IMR-90 (cell line): ENCODE measurements around the gene CCHCR1.
"Not testable (repeated sequence)": the region's sequence is repeated elsewhere in the genome, so short reads cannot be mapped to it uniquely, and the experiment has no call there.

Experiments used
- BHLHE40 ChIP-seq: fragments of 150-350 bp; IDR thresholded peaks from 2 replicates; pipeline ENCODE4 v1.6.1; 2016; ENCODE audit warnings: mild to moderate bottlenecking, low read depth, low read length
- CTCF ChIP-seq: conservative IDR thresholded peaks from 2 replicates; pipeline ENCODE4 v1.5.1; 2012; ENCODE audit warnings: mild to moderate bottlenecking, low read depth, low read length, improper control_type of control experiment
- POLR2A ChIP-seq: IDR thresholded peaks from 2 replicates; pipeline ENCODE4 v1.6.1; 2012; ENCODE audit warnings: mild to moderate bottlenecking, low read depth, low read length
- RAD21 ChIP-seq: IDR thresholded peaks from 2 replicates; pipeline ENCODE4 v1.6.1; 2012; ENCODE audit warnings: low read length, improper control_type of control experiment

DNA sequence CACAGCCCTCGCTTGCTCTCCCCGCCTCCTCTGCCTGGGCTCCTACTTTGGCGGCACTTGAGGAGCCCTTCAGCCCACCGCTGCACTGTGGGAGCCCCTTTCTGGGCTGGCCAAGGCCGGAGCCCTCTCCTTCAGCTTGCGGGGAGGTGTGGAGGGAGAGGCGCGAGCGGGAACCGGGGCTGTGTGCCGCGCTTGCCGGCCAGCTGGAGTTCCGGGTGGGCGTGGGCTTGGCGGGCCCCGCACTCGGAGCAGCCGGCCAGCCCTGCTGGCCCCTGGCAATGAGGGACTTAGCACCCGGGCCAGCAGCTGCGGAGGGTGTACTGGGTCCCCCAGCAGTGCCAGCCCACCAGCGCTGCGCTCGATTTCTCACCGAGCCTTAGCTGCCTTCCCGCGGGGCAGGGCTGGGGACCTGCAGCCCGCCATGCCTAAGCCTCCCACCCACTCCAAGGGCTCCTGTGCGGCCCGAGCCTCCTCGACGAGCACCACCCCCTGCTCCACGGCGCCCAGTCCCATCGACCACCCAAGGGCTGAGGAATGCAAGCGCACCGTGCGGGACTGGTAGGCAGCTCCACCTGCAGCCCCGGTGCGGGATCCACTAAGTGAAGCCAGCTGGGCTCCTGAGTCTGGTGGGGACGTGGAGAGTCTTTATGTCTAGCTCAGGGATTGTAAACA is 37.8 kb upstream of the CCHCR1 start:
- TF ChIP-seq POLR2A, CTCF, RAD21, BHLHE40: not testable (repeated sequence)
